Left lung (tissue), 10 donors: ENCODE measurements around the gene ZNF76. TPM values are rescaled to one million over a fixed set of nuclear protein-coding genes. Genes with fewer than 3 reads are reported as not detected.
A peak's percentile ranks its signal among the peaks of the same experiment; 100 is the strongest.

Experiments
- ATAC-seq: fragments of 200-7000 bp; cut with Tn5 transposase; one replicate; pipeline ENCODE4 v1.9.1; 2020; ENCODE audit warnings: moderate library complexity
- DNase-seq, 4 donors: peaks; one replicate each; pipeline ENCODE4 v3.0.0-alpha.2; 2013 to 2020
- H3K27ac ChIP-seq, 2 donors: fragments of 200-600 bp; sonication (generic) in 1 of 2; one replicate each; pipeline versions ENCODE4 v1.5.0 to v1.8.0; 2020 to 2021
- H3K27me3 ChIP-seq, 2 donors: fragments of 200-600 bp; sonication (generic) in 1 of 2; one replicate each; pipeline versions ENCODE4 v1.5.0 to v1.8.0; 2020 to 2021
- H3K36me3 ChIP-seq, 2 donors: fragments of 200-600 bp; sonication (generic) in 1 of 2; one replicate each; pipeline versions ENCODE4 v1.5.0 to v1.8.0; 2020 to 2021
- H3K4me1 ChIP-seq, 2 donors: fragments of 200-600 bp; one replicate each; pipeline ENCODE4 v1.8.0; 2021
- H3K4me3 ChIP-seq, 2 donors: fragments of 200-600 bp; sonication (generic) in 1 of 2; one replicate each; pipeline versions ENCODE4 v1.5.0 to v1.8.0; 2020 to 2021; ENCODE audit warnings: mild to moderate bottlenecking in 1 of 2
- H3K9me3 ChIP-seq, 2 donors: fragments of 200-600 bp; sonication (generic) in 1 of 2; one replicate each; pipeline versions ENCODE4 v1.5.0 to v1.8.0; 2020 to 2021
- intact Hi-C, 2 donors: fragments of 100-400 bp; cut with DNase I; formaldehyde crosslinking; loops; one replicate each; pipeline versions ENCODE4 v1.11.2 to v1.14.2; 2022
- polyA plus RNA-seq, 6 donors: library from polyadenylated mRNA; unstranded; fragments of 120-200 nt; gene quantifications; one replicate each; pipeline ENCODE4 v1.2.1, GENCODE V29; 2013; ENCODE audit not compliant: insufficient read length in 6 of 6
- total RNA-seq, 2 donors: library from RNA; stranded (reverse); fragmentation: NEBNext Ultra II Directional; extraction: Animal tissue kit (Norgen Biotek cat#: 25700); gene quantifications; one replicate each; pipeline ENCODE4 v1.2.1, GENCODE V29; 2021
- TF ChIP-seq, protein P1 (sequence below), 2 donors: fragments of 200-600 bp; sonication (generic) in 1 of 2; IDR thresholded peaks; one replicate each; pipeline versions ENCODE4 v1.5.0 to v1.8.0; 2021; ENCODE audit warnings: antibody characterized with exemption in 2 of 2
- donor health status: DM: no; HTN: yes; CAD: no.
- donor health status: DM: no; HTN: no; CAD: no.

The ZNF76 gene
- total and polyA plus RNA-seq, 8 donors: 28.3 to 44.4 (median 41.0) TPM

DNA sequence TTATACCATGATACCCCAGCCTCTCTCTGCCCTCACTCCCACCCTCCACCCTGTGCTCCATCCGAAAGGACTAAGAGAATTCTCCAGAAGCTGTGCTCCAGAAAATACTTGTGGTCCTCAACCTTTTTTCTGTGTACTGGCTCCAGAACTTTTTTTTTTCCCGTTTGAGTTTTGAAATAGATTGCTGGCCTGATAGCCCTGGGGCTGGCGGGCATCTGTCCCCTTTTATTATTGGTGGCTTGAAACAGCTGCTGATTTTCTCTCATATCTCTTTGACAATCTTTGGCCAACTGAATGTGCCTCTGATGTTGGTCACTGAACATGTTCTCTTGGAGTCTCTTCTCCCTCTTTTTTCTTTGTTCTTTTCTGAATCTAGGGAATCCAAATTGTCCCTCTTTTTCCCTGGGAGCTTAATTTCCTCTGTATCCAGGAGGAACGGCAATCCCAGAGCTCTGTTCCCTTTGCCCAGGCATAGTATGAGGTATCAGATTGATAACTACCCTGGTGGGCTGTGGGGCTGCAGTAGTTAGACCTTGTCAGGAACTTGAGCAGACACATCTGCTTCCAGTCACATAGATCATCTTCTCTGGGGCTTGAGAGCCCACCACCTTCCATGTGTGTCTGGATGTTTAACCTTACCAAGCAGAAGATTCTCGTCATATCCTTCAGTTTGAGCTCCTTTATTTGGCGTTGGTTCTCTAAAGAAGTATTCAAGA lies 84.5 kb downstream of the ZNF76 start:
- no peaks in the 10 kb centered on the region for H3K27me3 ChIP-seq
- peaks cover 4 to 45% of the 10 kb centered on the region in 2 donors for H3K4me1 ChIP-seq
- TF ChIP-seq, protein P1, sequence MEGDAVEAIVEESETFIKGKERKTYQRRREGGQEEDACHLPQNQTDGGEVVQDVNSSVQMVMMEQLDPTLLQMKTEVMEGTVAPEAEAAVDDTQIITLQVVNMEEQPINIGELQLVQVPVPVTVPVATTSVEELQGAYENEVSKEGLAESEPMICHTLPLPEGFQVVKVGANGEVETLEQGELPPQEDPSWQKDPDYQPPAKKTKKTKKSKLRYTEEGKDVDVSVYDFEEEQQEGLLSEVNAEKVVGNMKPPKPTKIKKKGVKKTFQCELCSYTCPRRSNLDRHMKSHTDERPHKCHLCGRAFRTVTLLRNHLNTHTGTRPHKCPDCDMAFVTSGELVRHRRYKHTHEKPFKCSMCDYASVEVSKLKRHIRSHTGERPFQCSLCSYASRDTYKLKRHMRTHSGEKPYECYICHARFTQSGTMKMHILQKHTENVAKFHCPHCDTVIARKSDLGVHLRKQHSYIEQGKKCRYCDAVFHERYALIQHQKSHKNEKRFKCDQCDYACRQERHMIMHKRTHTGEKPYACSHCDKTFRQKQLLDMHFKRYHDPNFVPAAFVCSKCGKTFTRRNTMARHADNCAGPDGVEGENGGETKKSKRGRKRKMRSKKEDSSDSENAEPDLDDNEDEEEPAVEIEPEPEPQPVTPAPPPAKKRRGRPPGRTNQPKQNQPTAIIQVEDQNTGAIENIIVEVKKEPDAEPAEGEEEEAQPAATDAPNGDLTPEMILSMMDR (IDR thresholded peaks at IDR 0.05): no peak
- intact Hi-C loops: loop anchor here in 1 of 2 donors (2.0 kb wide), 1 partner anchor 107 kb away; no protein-coding TSS in a partner anchor
- no peak for DNase-seq
- H3K9me3 ChIP-seq: no peaks in the 10 kb centered on the region
- peak overlapping the region; percentile 87 to 91 for H3K27ac ChIP-seq
- H3K36me3 ChIP-seq: peaks cover 0 to 32% of the 10 kb centered on the region in 2 donors
- ATAC-seq: no peak
- peak overlapping the region; percentile 97 to 98 for H3K4me3 ChIP-seq

Other genes starting within 250 kb of the ZNF76 start
- under 1 TPM in 1 of 2 donors, not detected in 1; 0.35 TPM for gene TCP11, start 118.4 kb upstream of the ZNF76 start, total RNA-seq
- gene TCP11, start 118.4 kb upstream of the ZNF76 start, polyA plus RNA-seq: 1 to 10 TPM in 2 of 6 donors, under 1 TPM in 4; 0.63 to 1.6 (median 0.74) TPM
- gene SCUBE3, start 45.8 kb upstream of the ZNF76 start, total RNA-seq: 1 to 10 TPM; 2.2 TPM
- gene SCUBE3, start 45.8 kb upstream of the ZNF76 start, polyA plus RNA-seq: 1 to 10 TPM; 3.5 to 4.7 (median 4.3) TPM
- gene DEF6, start 38.1 kb downstream of the ZNF76 start, total RNA-seq: 10 to 100 TPM in 1 of 2 donors, 1 to 10 TPM in 1; 9.9 to 21.9 TPM
- 1 to 10 TPM; 6.4 to 9.2 (median 7.5) TPM for gene DEF6, start 38.1 kb downstream of the ZNF76 start, polyA plus RNA-seq
- 10 to 100 TPM; 23.5 to 28.4 TPM for gene PPARD, start 82.8 kb downstream of the ZNF76 start, total RNA-seq
- 10 to 100 TPM; 21.0 to 25.4 (median 23.9) TPM for gene PPARD, start 82.8 kb downstream of the ZNF76 start, polyA plus RNA-seq
- 1 to 10 TPM; 5.4 to 7.9 TPM for gene FANCE, start 192.6 kb downstream of the ZNF76 start, total RNA-seq
- 10 to 100 TPM; 10.5 to 13.7 (median 12.0) TPM for gene FANCE, start 192.6 kb downstream of the ZNF76 start, polyA plus RNA-seq
- gene RPL10A, start 208.7 kb downstream of the ZNF76 start, total RNA-seq: 1,000 to 10,000 TPM in 1 of 2 donors, 100 to 1,000 TPM in 1; 858 to 1,030 TPM
- 1,000 to 10,000 TPM; 2,223 to 2,634 (median 2,506) TPM for gene RPL10A, start 208.7 kb downstream of the ZNF76 start, polyA plus RNA-seq
- gene TEAD3, start 237.3 kb downstream of the ZNF76 start, total RNA-seq: 10 to 100 TPM; 18.1 to 22.4 TPM
- 10 to 100 TPM; 37.4 to 54.4 (median 48.0) TPM for gene TEAD3, start 237.3 kb downstream of the ZNF76 start, polyA plus RNA-seq